Naive thymus-derived CD8-positive, alpha-beta T cell (primary cell): ENCODE data around the gene WNT7A. TPM values are rescaled to one million over a fixed set of nuclear protein-coding genes. Genes with fewer than 3 reads are reported as not detected.

Source experiments
- ATAC-seq, 2 donors: fragments of 150-1000 bp; cut with Tn5 transposase in 1 of 2; sonication (Bioruptor Pico), chemical (Tn5 transposase) in 1 of 2; 1 replicate in 1 of 2; 2 replicates in 1 of 2; pipeline ENCODE4 v1.10.0; 2021; ENCODE audit warnings: mild to moderate bottlenecking in 2 of 2, moderate library complexity in 2 of 2
- POLR2A ChIA-PET: fragments of 350-600 bp; sonication (Branson Sonifier 250); formaldehyde crosslinking; loops from one replicate; lab custom pipeline; 2021; ENCODE audit warnings: antibody characterized with exemption; lab: Charles Lee
- DNase-seq, 10 donors: peaks; one replicate each; pipeline versions ENCODE4 v3.0.0 to v3.0.0-alpha.2; 2020 to 2022
- H3K27ac Mint-ChIP-seq, 10 donors: one replicate each; pipeline ENCODE4 v1.8.0; 2020 to 2022; ENCODE audit warnings: mild to moderate bottlenecking in 10 of 10, mixed read lengths in 10 of 10, moderate library complexity in 4 of 10, inconsistent platforms in 1 of 10
- H3K27me3 Mint-ChIP-seq, 5 donors: one replicate each; pipeline ENCODE4 v1.8.0; 2021 to 2022; ENCODE audit warnings: mixed read lengths in 5 of 5
- H3K36me3 Mint-ChIP-seq, 3 donors: one replicate each; pipeline ENCODE4 v1.8.0; 2020 to 2022; ENCODE audit warnings: mixed read lengths in 3 of 3, mild to moderate bottlenecking in 2 of 3, inconsistent platforms in 1 of 3
- H3K4me1 Mint-ChIP-seq, 4 donors: one replicate each; pipeline ENCODE4 v1.8.0; 2021 to 2022; ENCODE audit warnings: mixed read lengths in 4 of 4
- H3K4me3 Mint-ChIP-seq, 10 donors: one replicate each; pipeline ENCODE4 v1.8.0; 2020 to 2022; ENCODE audit warnings: mild to moderate bottlenecking in 10 of 10, mixed read lengths in 10 of 10, moderate library complexity in 6 of 10, inconsistent platforms in 1 of 10
- H3K9me3 Mint-ChIP-seq, 9 donors: one replicate each; pipeline ENCODE4 v1.8.0; 2020 to 2022; ENCODE audit warnings: mixed read lengths in 9 of 9, mild to moderate bottlenecking in 3 of 9, inconsistent platforms in 1 of 9, moderate library complexity in 1 of 9
- polyA plus RNA-seq, 3 donors: library from polyadenylated mRNA; unstranded; fragments of 300-500 nt; fragmentation: Illumina TruSeq; gene quantifications; one replicate each; pipeline ENCODE4 v1.2.3, GENCODE V29; 2021
- total RNA-seq, 8 experiments: library from RNA in 2 of 8; stranded (reverse) in 2 of 8; gene quantifications; one replicate each; pipeline ENCODE4 v1.2.3 and lab custom pipeline; 2021 to 2026

WNT7A gene
- total and polyA plus RNA-seq, 5 experiments from 2014 or later: 0.17 to 9.6 (median 1.6) TPM

GRCh38 chr3:13872451-13872850 is 7.4 kb downstream of the WNT7A start:
- DNase-seq (no peak), ATAC-seq (no peak)
- POLR2A ChIA-PET: interaction anchor here (0.7 to 1.7 kb wide), 3 partner anchors 8 to 215 kb away, joined by 3 to 5 read pairs (median 3); no protein-coding TSS in a partner anchor
- peaks cover 21 to 27% (median 21%) of the 10 kb centered on the region in 4 donors for H3K4me1 Mint-ChIP-seq
- H3K4me3 Mint-ChIP-seq: peak overlapping the region in 1 of 10 donors; percentile 50
- peaks cover 0 to 7% (median 0%) of the 10 kb centered on the region in 9 donors for H3K9me3 Mint-ChIP-seq
- peaks cover 0 to 10% (median 0%) of the 10 kb centered on the region in 3 donors for H3K36me3 Mint-ChIP-seq
- H3K27me3 Mint-ChIP-seq: peaks cover 0 to 11% (median 0%) of the 10 kb centered on the region in 5 donors
- peak overlapping the region in 7 of 10 donors; percentile 17 to 81 (median 49) for H3K27ac Mint-ChIP-seq

GRCh38 chr3:13871791-13872190 is 8.1 kb downstream of the WNT7A start:
- Mint-ChIP-seq H3K9me3 (peaks cover 0 to 7% (median 0%) of the 10 kb centered on the region in 9 donors), H3K4me1 (peaks cover 22 to 34% (median 27%) of the 10 kb centered on the region in 4 donors), H3K27ac (peak overlapping the region in 9 of 10 donors; percentile 35 to 87 (median 55)), H3K27me3 (peaks cover 0 to 6% (median 0%) of the 10 kb centered on the region in 5 donors), H3K36me3 (peaks cover 0 to 10% (median 0%) of the 10 kb centered on the region in 3 donors), H3K4me3 (no peak overlapping the region)
- DNase-seq: no peak
- ATAC-seq: no peak
- POLR2A ChIA-PET: interaction anchor here (0.7 to 2.5 kb wide), 4 partner anchors 8 to 214 kb away, joined by 3 to 18 read pairs (median 4); partner anchors contain the start of gene WNT7A

GRCh38 chr3:13870902-13871301 is 9.0 kb downstream of the WNT7A start:
- peak overlapping the region in 4 of 10 donors; percentile 5 to 95 (median 66) for H3K27ac Mint-ChIP-seq
- ATAC-seq: no peak
- H3K4me3 Mint-ChIP-seq: no peak overlapping the region
- POLR2A ChIA-PET: interaction anchor here (1.7 to 2.5 kb wide), 2 partner anchors 8 to 9 kb away, joined by 5 to 18 read pairs; partner anchors contain the start of gene WNT7A
- H3K9me3 Mint-ChIP-seq: peaks cover 0 to 7% (median 0%) of the 10 kb centered on the region in 9 donors
- peaks cover 0 to 10% (median 0%) of the 10 kb centered on the region in 3 donors for H3K36me3 Mint-ChIP-seq
- H3K27me3 Mint-ChIP-seq: peaks cover 0 to 3% (median 0%) of the 10 kb centered on the region in 5 donors
- H3K4me1 Mint-ChIP-seq: peaks cover 29 to 43% (median 36%) of the 10 kb centered on the region in 4 donors
- no peak for DNase-seq

- H3K4me3 Mint-ChIP-seq: peak overlapping the region in 3 of 10 donors; percentile 27 to 60 (median 38)
- peaks cover 32 to 53% (median 44%) of the 10 kb centered on the region in 4 donors for H3K4me1 Mint-ChIP-seq
- peaks cover 0 to 2% (median 0%) of the 10 kb centered on the region in 5 donors for H3K27me3 Mint-ChIP-seq
- POLR2A ChIA-PET: interaction anchor here (0.6 to 2.5 kb wide), 2 partner anchors 10 to 1336 kb away, joined by 3 to 18 read pairs; partner anchors contain the start of genes CAPN7 and WNT7A
- peak overlapping the region; percentile 36 to 97 (median 85) for H3K27ac Mint-ChIP-seq
- ATAC-seq (no peak), DNase-seq (no peak)
- peaks cover 0 to 10% (median 0%) of the 10 kb centered on the region in 3 donors for H3K36me3 Mint-ChIP-seq
- H3K9me3 Mint-ChIP-seq: peaks cover 0 to 7% (median 0%) of the 10 kb centered on the region in 9 donors
Measured at GRCh38 chr3:13869761-13870343, 10.0 kb downstream of the WNT7A start.

GRCh38 chr3:13868844-13869724 is 10.8 kb downstream of the WNT7A start:
- Mint-ChIP-seq H3K4me1 (peaks cover 34 to 61% (median 48%) of the 10 kb centered on the region in 4 donors), H3K4me3 (peak overlapping the region in 1 of 10 donors; percentile 60), H3K9me3 (peaks cover 0 to 7% (median 0%) of the 10 kb centered on the region in 9 donors), H3K27ac (peak overlapping the region; percentile 51 to 97 (median 85)), H3K27me3 (peaks cover 0 to 3% (median 0%) of the 10 kb centered on the region in 5 donors), H3K36me3 (peaks cover 0 to 5% (median 0%) of the 10 kb centered on the region in 3 donors)
- ATAC-seq (no peak), DNase-seq (no peak)
- POLR2A ChIA-PET: interaction anchor here (2.5 to 6.5 kb wide), 2 partner anchors 10 to 11 kb away, joined by 18 to 69 read pairs; partner anchors contain the start of gene WNT7A

- H3K27me3 Mint-ChIP-seq: peaks cover 0 to 5% (median 0%) of the 10 kb centered on the region in 5 donors
- DNase-seq (no peak), ATAC-seq (no peak)
- peak overlapping the region in 5 of 10 donors; percentile 43 to 82 (median 69) for H3K4me3 Mint-ChIP-seq
- POLR2A ChIA-PET: interaction anchor here (6.5 kb wide), 1 partner anchor 11 kb away, joined by 69 read pairs; the partner anchor contains the start of gene WNT7A
- H3K27ac Mint-ChIP-seq: peak overlapping the region; percentile 81 to 99 (median 95)
- peaks cover 0 to 5% (median 0%) of the 10 kb centered on the region in 3 donors for H3K36me3 Mint-ChIP-seq
- H3K9me3 Mint-ChIP-seq: peaks cover 0 to 7% (median 0%) of the 10 kb centered on the region in 9 donors
- peaks cover 32 to 72% (median 53%) of the 10 kb centered on the region in 4 donors for H3K4me1 Mint-ChIP-seq
Measured at GRCh38 chr3:13867732-13868131, 12.1 kb downstream of the WNT7A start.

GRCh38 chr3:13866041-13866965 is 13.6 kb downstream of the WNT7A start:
- Mint-ChIP-seq H3K4me1 (peaks cover 30 to 72% (median 53%) of the 10 kb centered on the region in 4 donors), H3K4me3 (peak overlapping the region; percentile 65 to 82 (median 78)), H3K27me3 (peaks cover 0 to 5% (median 0%) of the 10 kb centered on the region in 5 donors), H3K27ac (peak overlapping the region; percentile 81 to 99 (median 95)), H3K36me3 (peaks cover 0 to 2% (median 0%) of the 10 kb centered on the region in 3 donors), H3K9me3 (no peaks in the 10 kb centered on the region)
- peak; percentile 86 to 91 for ATAC-seq
- peak; percentile 26 to 87 (median 67) for DNase-seq
- POLR2A ChIA-PET: interaction anchor here (0.7 to 6.5 kb wide), 12 partner anchors 9 to 1025 kb away, joined by 3 to 69 read pairs (median 3); partner anchors contain the start of genes LSM3, RPL32, SLC6A6 and WNT7A

GRCh38 chr3:13865581-13865980 is 14.3 kb downstream of the WNT7A start:
- no peaks in the 10 kb centered on the region for H3K9me3 Mint-ChIP-seq
- H3K4me3 Mint-ChIP-seq: peak overlapping the region in 9 of 10 donors; percentile 17 to 82 (median 75)
- no peak for ATAC-seq
- no peak for DNase-seq
- peaks cover 30 to 72% (median 53%) of the 10 kb centered on the region in 4 donors for H3K4me1 Mint-ChIP-seq
- peak overlapping the region; percentile 81 to 99 (median 95) for H3K27ac Mint-ChIP-seq
- H3K27me3 Mint-ChIP-seq: peaks cover 0 to 5% (median 0%) of the 10 kb centered on the region in 5 donors
- H3K36me3 Mint-ChIP-seq: peaks cover 0 to 2% (median 0%) of the 10 kb centered on the region in 3 donors
- POLR2A ChIA-PET: interaction anchor here (0.7 to 6.5 kb wide), 8 partner anchors 13 to 1024 kb away, joined by 3 to 69 read pairs (median 3); partner anchors contain the start of genes LSM3, RPL32, WNT7A and XPC

- H3K9me3 Mint-ChIP-seq: no peaks in the 10 kb centered on the region
- H3K4me3 Mint-ChIP-seq: peak overlapping the region in 6 of 10 donors; percentile 17 to 82 (median 54)
- H3K27me3 Mint-ChIP-seq: peaks cover 0 to 5% (median 0%) of the 10 kb centered on the region in 5 donors
- DNase-seq: no peak
- peaks cover 30 to 72% (median 53%) of the 10 kb centered on the region in 4 donors for H3K4me1 Mint-ChIP-seq
- peak overlapping the region; percentile 81 to 99 (median 95) for H3K27ac Mint-ChIP-seq
- ATAC-seq: no peak
- peaks cover 0 to 2% (median 0%) of the 10 kb centered on the region in 3 donors for H3K36me3 Mint-ChIP-seq
- POLR2A ChIA-PET: interaction anchor here (1.2 to 6.5 kb wide), 2 partner anchors 14 to 313 kb away, joined by 3 to 69 read pairs; partner anchors contain the start of genes LSM3, WNT7A and XPC
Measured at GRCh38 chr3:13865106-13865505, 14.8 kb downstream of the WNT7A start.

GRCh38 chr3:13863965-13864595 is 15.8 kb downstream of the WNT7A start:
- ATAC-seq: no peak
- Mint-ChIP-seq H3K27me3 (peaks cover 0 to 5% (median 0%) of the 10 kb centered on the region in 5 donors), H3K27ac (peak overlapping the region; percentile 32 to 99 (median 95)), H3K4me1 (peaks cover 24 to 61% (median 46%) of the 10 kb centered on the region in 4 donors), H3K4me3 (no peak overlapping the region), H3K36me3 (peaks cover 0 to 2% (median 0%) of the 10 kb centered on the region in 3 donors), H3K9me3 (no peaks in the 10 kb centered on the region)
- POLR2A ChIA-PET: interaction anchor here (6.5 kb wide), 1 partner anchor 15 kb away, joined by 69 read pairs; the partner anchor contains the start of gene WNT7A
- no peak for DNase-seq
